GM18909 (cell line): Measurements from ENCODE around the gene SLCO2A1.

Source experiments
- ATAC-seq: cut with Tn5 transposase; IDR thresholded peaks from one replicate; pipeline ENCODE4 v1.9.1; 2021; ENCODE audit warnings: mild to moderate bottlenecking; ENCODE audit not compliant: unreplicated experiment, poor library complexity

Gene SLCO2A1

DNA sequence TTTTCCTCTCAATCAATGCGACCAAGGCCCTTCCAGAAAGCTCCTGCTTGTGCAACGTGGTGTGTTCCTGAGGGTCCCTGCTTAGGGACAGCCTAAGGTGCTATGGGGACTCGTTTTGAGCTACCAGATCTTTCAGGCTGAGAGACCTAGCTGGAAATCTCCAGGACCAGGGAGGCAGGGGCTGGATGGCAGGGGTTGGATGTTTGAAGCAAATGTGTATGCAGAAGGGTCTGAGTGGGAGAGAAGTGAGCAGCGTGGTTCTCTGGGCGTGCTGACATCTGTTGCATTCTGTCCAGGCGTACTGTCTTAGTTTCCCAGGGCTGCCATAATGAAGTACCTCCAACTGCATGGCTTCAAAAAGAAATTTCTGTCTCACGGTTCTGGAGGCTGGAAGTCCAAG is 31.7 kb upstream of the SLCO2A1 start:
- ATAC-seq, result no peak

DNA sequence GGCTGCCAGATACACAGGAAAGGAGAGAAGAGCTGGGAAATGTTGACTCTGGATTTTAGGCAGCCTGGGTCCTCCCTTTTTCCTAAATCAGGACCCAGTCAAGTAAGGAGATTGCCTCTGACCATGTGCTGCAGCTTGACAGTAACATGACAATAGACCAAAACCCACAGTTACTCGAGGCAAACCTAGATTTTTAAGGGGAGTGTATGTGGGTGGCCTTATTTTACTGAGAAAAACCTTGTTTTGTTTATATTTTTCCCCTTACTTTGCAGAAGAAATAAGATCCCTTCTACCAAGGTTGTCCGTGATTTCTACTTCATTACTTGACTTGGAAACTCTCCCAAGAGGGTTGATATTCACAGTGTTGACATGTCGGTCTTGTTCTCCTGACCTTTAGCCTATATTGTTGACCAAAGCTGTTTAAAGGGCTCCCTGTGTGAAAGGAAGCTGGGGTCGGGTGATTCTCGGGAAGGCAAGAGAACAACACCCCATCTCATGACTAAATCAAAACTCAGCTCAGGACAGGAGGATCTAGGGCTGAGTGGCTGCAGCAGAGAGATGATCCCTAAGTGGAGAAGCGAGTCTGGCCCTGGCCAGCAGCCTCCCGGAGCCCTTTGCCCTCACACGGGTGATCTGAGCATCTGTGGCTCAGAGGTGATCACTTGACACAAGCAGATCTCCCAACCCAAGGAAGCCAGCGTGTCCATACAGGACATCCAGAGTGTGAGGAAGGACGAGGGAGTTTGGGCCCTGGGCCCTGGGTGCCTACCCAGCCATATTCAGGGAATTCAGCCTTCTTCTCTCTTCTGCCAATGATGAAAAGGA is 31.0 kb upstream of the SLCO2A1 start:
- ATAC-seq, result no peak

DNA sequence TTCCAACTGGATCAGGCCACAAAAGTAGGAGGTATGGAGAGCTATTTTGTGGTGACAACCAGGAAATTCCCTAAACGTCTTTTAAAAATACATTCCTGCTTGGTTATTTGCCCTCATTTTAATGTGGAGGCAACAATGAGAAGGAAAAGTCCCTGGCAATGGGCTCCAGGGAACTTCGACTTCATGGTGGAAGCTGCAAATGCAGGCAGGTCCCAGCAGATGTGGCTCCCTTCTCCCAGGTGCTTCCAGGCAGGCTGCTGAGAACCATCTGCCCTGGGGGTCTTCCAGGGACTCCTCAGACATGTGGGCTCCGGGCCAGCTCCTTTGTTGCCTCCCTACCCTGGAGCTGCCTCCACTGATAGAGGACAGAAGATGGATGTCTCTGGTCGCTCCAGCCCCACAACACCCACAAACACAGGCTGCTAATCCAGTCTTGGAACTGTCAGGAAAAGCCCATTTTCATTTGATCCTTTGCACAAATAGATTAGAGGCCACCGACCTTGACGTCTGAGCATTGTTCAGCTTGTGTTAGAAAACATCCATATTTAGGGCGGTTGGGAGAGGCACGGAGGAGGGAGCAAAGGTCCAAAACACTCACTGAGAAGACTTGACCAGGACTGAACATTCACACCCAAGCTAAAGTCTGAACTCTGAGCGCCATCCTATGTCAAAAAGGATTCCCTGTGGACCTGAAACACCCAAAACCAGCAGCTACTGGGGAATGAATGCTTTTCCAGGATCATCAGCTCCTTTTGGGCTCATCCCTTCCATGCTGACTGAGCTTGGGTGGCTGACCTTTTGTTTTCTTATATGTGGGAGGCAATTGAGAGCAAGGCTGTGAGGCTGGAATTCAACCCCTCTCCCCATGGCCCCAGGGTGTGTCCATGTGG is 30.2 kb upstream of the SLCO2A1 start:
- ATAC-seq, result no peak

DNA sequence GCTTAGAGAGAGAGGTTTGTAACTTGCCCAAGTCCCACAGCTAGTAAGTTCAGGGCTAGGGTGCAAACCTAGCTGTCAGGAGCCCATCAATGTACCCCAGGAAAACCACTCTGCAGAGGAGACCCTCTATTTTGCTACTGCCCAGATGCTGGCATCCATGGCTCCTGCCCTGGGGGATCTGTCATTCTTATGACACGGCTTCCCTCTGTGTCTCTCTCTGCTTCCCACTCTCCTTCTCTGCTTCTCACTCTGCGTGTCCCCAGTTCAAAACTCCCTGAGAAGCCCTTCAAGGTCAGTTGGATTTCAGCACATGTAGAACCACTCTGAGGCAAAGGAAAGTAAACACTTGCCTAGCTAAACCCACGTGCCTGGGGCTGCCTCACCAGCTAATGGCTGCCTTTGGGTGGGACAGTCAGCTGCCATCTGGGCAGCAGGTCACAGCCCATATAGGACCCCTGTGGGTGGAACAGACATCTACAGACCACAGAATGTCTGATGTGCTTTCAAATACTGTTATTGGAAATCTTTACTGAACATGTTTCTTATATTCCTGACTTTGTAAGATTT is 29.4 kb upstream of the SLCO2A1 start:
- ATAC-seq, result no peak

DNA sequence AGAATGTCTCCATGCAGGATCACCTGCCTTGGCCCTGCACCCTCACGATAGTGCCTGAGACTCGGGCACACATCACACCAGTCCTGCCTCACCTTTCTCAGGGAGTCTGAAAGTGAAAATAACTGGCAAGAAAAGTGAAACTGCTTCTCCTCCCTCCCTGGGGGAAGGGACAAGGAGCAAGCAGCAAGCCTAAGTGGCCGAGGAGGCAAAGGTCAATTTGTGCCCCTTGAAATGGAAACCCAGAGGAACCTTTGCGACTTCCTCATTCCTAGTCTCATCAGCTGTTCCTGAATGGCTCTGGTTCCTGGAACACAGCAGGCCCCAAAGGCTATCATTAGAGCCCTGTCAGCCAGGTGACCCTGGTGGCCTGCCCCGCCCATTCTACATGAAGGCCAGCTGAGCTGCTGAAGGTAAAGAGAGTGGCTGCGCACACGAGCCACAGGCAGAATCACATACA is 28.0 kb upstream of the SLCO2A1 start:
- no peak for ATAC-seq

DNA sequence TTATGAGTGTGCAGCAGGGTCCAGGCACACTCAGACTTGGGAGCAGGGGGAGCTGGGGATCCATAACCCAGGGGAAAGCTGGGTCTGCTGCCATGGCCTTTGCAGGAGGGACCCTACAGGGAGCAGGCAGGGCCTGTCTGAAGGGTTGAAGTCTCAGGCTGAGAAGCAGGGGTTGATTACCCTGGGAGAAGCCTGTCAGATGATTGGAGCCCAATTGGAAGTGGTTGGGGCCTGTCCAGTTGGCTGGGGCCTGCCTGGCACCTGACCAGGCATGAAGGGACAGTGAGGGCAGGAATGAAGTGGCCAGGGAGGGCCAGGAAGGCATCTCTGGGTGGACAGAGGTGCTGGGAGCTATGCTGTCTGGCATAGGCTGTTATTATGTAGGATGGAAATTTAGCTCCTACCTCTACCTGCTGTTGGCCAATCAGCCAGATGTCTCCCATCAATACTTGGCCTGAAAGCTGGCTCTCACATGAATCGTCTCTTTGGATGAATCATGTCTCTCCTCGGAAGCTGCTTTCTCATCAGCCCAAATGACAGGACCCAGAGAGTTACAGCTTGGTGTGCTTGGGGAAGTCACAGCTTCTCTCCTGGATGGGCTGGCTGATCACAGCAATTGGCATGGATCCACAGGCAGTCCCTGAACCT is 27.4 kb upstream of the SLCO2A1 start:
- ATAC-seq, result no peak

DNA sequence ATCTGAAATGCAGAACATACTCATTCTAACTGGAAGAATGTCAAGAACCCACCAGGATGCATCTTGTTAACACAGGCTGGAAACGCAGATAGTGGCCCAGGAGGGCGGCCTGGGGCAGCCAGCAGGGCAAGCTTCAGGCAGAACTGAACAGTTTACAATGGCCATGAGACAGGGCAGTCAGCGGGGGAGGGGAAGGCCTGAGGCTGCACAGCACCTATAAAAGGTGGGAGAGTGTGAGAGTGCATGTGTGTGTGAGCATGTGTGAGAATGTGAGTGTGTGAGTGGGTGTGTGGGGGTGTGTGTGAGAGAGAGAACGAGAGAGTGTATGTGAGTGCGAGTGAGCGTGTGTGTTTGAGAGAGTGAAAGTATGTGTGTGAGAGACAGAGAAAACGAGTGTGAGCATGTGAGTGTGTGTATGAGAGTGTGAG is 26.8 kb upstream of the SLCO2A1 start:
- no peak for ATAC-seq

DNA sequence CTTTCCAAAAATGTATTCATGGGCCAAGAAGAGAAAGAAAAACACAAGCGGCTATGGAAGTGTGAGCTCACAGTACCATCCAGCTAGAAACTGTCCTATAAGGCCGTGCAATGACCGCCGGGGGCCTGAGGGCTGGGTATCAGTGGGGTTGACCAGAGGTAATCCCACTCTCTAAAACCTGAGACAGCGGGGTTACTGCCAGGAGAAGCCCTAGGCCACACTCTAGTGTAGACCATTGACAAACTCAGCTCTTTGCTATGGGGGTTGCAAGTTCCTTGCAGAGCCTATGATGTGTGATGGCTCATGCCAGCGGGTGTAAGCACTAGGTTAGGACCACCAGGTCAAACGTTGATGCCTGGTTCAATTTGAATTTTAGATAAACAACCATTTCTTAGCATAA is 25.9 kb upstream of the SLCO2A1 start:
- ATAC-seq, result no peak

DNA sequence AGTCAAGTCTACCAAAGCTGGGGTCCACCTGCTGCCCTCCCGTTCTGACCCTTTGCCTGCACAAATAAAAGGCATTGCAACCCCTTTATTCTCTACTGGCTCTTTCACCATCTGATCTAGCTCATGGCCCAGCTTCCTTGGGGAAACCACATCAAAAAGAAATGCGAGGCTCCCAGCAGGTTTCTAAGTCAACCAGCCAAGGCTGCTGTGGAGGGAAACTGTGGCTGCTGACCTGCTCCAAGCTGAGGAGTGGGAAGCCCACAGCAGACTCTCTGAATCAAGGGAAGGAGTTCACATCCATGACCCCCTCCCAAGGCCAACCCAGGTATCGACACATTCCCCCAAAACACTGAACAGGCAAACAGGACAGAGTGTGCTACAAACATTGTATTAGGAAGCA is 25.2 kb upstream of the SLCO2A1 start:
- no peak for ATAC-seq

DNA sequence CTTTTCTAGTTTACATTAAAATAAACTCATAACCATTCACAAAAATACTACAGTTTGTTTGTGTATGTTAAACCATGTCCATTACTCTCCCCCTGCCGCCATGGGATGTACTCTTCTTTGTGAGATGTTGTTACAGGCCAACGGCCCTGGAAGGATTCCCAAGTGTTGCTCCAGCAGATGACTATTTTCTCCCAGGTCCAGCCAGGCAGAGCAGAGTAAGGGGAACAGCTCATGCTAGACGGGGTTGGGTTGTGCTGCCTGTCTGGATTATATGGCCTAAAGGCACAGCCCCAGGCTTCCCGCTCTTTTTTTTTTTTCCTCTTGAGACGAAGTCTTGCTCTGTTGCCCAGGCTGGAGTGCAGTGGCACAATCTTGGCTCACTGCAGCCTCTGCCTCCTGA is 24.5 kb upstream of the SLCO2A1 start:
- no peak for ATAC-seq

DNA sequence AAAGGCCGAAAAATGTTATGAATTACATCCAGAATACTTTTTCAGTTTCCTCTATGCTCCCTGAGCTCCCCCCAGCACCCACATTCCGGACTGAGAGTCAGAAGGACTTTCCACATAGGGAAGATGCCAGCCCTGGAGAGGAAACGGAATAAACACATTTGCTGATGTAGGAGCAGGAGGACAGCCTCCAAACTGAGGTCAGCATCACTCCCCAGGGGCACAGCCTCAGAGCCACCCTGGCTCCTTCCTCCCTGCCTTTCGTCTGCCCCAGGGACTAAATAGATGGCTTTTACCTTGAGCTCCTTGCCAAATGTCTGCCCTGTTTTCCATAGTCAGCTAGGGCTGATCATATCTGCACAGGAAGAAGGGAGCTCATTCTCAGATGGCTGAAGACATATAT is 22.6 kb upstream of the SLCO2A1 start:
- ATAC-seq, result no peak

DNA sequence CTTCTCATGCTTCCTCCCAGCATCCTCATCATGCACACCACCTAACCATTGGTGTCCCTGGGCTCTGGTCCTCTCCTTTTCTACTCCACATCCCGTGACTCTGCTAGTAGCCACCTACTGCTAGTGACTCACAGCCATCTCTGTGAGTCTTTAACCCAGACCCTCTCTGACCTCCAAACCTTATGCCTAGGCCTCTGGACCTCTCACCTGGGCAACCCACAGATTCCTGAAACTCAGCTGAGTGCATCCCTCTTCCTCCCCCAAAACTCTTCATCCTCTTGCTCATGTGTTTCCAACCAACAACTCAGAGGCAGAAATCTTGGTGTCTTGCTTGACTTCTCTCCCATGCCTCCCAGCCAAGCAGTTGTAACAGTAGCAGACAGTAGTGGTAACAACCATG is 20.0 kb upstream of the SLCO2A1 start:
- ATAC-seq, result no peak

DNA sequence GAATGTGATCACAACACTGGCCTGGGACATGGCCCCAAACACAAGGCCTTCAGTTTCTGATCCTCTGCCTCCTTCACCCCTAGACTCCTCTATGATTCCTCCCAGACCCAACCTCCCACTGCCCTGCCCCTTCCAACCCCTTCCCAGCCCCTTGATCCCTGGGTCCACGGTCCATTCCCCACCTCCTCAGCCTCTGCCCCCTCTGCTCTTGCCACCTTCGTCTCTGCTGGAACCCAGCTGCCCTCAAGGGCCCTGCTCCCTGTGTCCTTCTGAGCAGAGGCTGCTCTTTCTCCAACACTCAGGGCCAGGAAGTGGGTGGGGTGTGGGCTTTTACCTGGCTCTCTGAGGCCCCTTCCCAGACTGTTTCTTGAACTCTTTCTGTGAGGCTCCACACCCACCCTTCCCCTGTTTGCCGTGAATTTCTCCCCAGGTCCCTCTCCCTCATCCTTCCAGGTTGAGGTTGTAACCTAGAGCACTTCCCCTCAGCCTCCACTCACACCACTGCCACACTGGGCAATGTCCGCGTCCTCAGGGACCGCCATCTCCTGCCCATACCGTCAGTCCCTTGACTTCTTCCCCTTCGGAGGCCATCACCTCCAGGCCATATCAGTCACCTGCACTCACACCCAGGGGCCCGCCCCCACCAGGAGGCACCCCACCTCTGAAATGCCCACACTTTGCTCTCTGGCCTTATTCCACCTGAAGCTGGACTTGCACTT is 18.7 kb upstream of the SLCO2A1 start:
- no peak for ATAC-seq

DNA sequence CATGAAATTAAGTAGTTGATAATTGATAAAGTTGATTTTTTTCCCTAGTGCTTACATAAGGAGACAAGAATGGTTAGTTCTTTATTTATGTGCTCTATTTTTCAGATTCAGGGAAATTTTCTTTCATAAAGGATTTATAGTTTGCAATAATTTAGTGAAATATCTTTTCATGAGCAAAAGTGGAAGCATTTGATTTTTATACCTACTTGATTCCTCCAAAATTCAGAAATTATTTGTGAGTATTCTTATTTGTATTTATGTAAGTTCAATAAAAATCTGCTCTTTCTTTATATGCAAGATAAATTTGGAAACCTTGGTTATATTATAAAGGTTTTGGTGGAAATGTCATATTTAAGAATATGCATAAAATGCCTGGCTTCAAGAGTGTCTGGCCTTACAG is 14.7 kb upstream of the SLCO2A1 start:
- no peak for ATAC-seq

DNA sequence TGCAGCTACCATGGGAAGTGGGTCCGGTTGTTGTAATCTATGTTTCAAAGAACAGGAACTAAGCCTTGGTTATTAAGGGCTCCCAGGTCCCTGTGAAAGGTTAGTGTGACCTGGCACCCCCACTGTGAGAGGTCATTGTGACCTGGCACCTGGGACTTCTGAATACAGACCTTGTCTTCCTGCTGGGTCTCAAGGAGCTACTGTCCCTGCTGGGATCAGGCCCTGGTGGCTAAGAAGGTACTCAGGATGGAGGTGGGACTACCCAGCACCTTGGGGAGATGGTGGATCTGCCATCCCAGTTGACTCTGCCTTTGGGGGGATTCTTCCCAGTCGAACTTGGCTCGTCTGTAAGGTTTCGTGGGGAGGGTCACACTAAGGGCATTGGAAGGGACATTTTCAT is 10.3 kb upstream of the SLCO2A1 start:
- ATAC-seq, result no peak

DNA sequence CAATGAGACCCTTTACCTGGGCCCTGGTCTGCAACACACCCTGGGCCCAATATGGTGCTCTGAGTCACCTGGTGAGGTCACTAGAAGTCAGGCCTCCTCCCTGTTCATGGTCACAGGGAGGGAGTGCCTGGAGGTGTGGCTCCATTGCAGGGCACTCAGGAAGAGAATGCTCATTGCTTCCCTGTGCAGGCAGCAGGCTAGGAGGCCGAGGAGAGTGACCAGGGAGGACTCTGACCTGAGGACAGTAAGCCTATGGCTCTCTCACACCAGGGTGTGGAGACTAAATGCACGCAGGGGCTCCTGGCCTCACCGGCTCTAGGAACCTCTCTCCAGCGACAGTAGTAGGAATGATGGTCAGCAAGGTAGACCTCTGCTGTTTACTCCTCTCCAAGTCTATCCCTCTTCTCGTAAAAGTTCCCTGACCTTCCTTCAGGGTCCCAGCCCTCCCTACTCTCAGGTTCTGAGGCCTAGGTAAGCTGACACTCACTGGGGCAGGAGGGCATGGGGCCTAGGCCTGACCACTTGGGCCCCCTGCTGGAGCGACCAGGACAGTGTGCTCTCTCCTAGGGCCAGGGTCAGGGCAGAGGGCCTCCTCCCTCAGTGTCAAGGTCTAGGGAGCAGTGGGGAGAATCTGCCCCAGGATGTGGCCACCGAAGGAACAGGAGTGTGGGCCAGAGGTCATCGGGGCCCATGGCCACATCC is 9.6 kb upstream of the SLCO2A1 start:
- ATAC-seq, result no peak

DNA sequence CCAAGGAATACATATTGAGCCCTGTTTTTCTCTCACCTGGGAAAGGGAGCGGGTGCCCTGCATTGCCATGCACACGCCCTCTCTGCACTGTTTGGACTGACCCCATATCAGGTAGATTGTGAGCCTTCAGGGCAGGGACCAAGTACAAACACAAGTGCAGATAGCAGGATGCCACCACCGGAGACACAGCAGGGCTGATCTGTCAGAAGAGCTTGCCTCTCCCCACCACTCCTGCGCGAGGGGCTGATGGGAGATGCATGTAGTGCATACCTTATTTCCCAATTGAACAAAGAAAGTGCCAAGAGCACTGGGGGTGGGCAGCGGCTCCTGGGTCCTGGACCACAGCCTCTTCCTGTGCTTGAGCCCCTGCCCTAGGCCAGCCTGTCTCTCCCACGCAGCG is 9.0 kb upstream of the SLCO2A1 start:
- no peak for ATAC-seq

DNA sequence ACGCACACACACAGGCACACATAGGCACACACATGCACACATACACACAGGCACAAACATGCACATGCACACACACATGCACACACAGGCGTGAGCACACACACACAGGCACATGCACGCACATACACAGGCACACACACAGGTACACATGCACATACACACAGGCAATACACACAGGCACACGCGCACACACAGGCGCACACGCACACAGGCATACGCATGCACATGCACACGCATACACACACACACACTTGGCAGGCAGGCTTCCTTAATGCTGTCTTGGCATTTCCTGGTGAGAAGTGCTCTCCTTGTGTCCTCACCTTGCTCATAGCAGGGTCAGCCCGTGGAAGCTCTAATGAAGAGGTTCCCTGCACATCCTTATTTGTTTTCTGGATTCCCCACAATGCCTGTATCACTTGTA is 8.4 kb upstream of the SLCO2A1 start:
- no peak for ATAC-seq

DNA sequence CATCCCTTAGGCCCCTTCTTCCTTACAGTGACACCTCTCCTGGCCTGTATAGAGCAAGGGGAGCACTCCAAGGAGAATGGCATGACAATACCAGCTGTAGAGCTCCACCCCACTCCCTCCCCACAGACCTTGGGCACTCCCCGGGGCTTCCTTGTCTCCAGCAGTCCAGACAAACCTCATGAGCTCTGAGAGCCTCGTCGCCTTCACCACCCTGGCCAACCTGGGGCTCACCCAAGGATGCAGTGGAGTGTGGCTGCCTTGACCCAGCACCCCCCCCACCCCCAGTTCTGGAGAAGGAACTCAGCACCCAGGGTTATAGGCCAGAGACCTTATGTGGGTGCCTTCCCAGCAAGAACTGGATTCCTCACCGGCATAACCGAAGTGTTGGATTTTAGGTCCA is 7.4 kb upstream of the SLCO2A1 start:
- ATAC-seq, result no peak
